K562 (cell line): ENCODE measurements around the gene TUBA4B. TPM values are rescaled to one million over a fixed set of nuclear protein-coding genes. Genes with fewer than 3 reads are reported as not detected.

Source experiments
- MEF2D ChIP-seq: conservative IDR thresholded peaks from 2 replicates; pipeline ENCODE4 v1.6.1; 2016; ENCODE audit warnings: low read depth, missing genetic modification characterization, missing compliant biosample characterization
- MIER1 ChIP-seq: fragments of 450-650 bp; IDR thresholded peaks from 2 replicates; pipeline ENCODE4 v1.6.1; 2016; ENCODE audit warnings: antibody characterized with exemption, mild to moderate bottlenecking, low read depth
- SRSF3 ChIP-seq: fragments of 200-400 bp; formaldehyde crosslinking; IDR thresholded peaks from 2 replicates; pipeline ENCODE4 v1.6.1; 2016; ENCODE audit warnings: mild to moderate bottlenecking, low read length, moderate library complexity; ENCODE audit not compliant: insufficient read depth
- SRSF9 ChIP-seq: fragments of 200-400 bp; formaldehyde crosslinking; IDR thresholded peaks from 2 replicates; pipeline ENCODE4 v1.6.1; 2017; ENCODE audit warnings: low read depth, low read length, borderline replicate concordance
- XRCC3 ChIP-seq: fragments of 450-650 bp; IDR thresholded peaks from 2 replicates; pipeline ENCODE4 v1.6.1; 2017; ENCODE audit warnings: mild to moderate bottlenecking, moderate library complexity
- ZNF23 ChIP-seq: fragments of 250-450 bp; sonication (Bioruptor Pico); IDR thresholded peaks from 2 replicates; pipeline ENCODE4 v1.4.0; 2020; ENCODE audit warnings: mild to moderate bottlenecking
- polyA plus RNA-seq, 8 experiments: library from polyadenylated mRNA; depleted of rRNA in 4 of 8; stranded (reverse) in 5 of 8; unstranded in 3 of 8; fragments of >200 nt; fragmentation: Nextera tagmentation in 2 of 8; fragmentation: Illumina TruSeq in 1 of 8; extraction: Ambion mirVana in 2 of 8; extraction: Trizol in 1 of 8; gene quantifications; 2 replicates each; pipeline versions ENCODE4 v1.2.1 to v1.2.3, GENCODE V29; 2011 to 2014; ENCODE audit warnings: inconsistent platforms in 1 of 8, missing spikeins in 1 of 8
- total RNA-seq, 7 experiments: library from RNA; depleted of rRNA in 6 of 7; stranded (reverse); fragments of >200 nt in 6 of 7; fragmentation: Illumina TruSeq in 2 of 7; extraction: Trizol in 2 of 7; gene quantifications; 2 replicates each; pipeline versions ENCODE4 v1.2.1 to v1.2.3, GENCODE V29; 2011 to 2021; ENCODE audit warnings: low replicate concordance in 1 of 7
- TF ChIP-seq, protein P1 (sequence below): fragments of 450-650 bp; IDR thresholded peaks from 2 replicates; pipeline ENCODE4 v1.6.1; 2016; ENCODE audit warnings: mild to moderate bottlenecking, moderate library complexity
- TF ChIP-seq, protein P2 (sequence below), 2 experiments: IDR thresholded peaks in 1 of 2; conservative IDR thresholded peaks in 1 of 2; 2 replicates each; pipeline ENCODE4 v1.6.1; 2016; ENCODE audit warnings: low read depth in 2 of 2, mild to moderate bottlenecking in 1 of 2, missing compliant biosample characterization in 1 of 2, missing genetic modification characterization in 1 of 2, moderate library complexity in 1 of 2
- TF ChIP-seq, protein P3 (sequence below): fragments of 250-450 bp; sonication (Bioruptor Pico); IDR thresholded peaks from 2 replicates; pipeline ENCODE4 v1.4.0; 2020; ENCODE audit warnings: borderline replicate concordance
- TF ChIP-seq, protein P4 (sequence below): fragments of 450-650 bp; IDR thresholded peaks from 2 replicates; pipeline ENCODE4 v1.6.1; 2016; ENCODE audit warnings: low read depth, mild to moderate bottlenecking, moderate library complexity

TUBA4B gene
- total and polyA plus RNA-seq, 9 of the 15 experiments (the other 6 are each of a cell fraction or from before 2014, with no cell fraction given) = 0.04 TPM; not detected in 8

DNA sequence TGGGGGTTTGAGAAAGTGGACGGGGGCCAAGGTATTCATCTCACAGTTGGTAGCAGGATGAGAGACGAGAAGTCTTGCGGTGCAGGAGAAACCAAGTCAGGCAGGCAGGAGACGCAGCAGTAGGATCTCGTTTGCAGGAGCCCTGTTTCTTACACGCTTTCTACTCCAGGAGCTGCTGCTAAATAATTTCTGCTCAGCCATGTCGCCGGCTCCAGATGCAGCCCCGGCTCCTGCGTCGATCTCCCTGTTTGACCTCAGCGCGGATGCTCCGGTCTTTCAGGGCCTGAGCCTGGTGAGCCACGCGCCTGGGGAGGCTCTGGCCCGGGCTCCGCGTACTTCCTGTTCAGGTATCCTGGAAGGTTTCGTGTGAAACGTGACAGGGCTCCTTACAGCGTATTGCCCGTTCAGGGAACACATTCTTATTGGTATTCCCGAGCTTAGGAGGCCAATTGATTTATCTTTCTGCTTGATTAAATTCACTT is 22.9 kb upstream of the TUBA4B start (continued):
- TF ChIP-seq, protein P1, sequence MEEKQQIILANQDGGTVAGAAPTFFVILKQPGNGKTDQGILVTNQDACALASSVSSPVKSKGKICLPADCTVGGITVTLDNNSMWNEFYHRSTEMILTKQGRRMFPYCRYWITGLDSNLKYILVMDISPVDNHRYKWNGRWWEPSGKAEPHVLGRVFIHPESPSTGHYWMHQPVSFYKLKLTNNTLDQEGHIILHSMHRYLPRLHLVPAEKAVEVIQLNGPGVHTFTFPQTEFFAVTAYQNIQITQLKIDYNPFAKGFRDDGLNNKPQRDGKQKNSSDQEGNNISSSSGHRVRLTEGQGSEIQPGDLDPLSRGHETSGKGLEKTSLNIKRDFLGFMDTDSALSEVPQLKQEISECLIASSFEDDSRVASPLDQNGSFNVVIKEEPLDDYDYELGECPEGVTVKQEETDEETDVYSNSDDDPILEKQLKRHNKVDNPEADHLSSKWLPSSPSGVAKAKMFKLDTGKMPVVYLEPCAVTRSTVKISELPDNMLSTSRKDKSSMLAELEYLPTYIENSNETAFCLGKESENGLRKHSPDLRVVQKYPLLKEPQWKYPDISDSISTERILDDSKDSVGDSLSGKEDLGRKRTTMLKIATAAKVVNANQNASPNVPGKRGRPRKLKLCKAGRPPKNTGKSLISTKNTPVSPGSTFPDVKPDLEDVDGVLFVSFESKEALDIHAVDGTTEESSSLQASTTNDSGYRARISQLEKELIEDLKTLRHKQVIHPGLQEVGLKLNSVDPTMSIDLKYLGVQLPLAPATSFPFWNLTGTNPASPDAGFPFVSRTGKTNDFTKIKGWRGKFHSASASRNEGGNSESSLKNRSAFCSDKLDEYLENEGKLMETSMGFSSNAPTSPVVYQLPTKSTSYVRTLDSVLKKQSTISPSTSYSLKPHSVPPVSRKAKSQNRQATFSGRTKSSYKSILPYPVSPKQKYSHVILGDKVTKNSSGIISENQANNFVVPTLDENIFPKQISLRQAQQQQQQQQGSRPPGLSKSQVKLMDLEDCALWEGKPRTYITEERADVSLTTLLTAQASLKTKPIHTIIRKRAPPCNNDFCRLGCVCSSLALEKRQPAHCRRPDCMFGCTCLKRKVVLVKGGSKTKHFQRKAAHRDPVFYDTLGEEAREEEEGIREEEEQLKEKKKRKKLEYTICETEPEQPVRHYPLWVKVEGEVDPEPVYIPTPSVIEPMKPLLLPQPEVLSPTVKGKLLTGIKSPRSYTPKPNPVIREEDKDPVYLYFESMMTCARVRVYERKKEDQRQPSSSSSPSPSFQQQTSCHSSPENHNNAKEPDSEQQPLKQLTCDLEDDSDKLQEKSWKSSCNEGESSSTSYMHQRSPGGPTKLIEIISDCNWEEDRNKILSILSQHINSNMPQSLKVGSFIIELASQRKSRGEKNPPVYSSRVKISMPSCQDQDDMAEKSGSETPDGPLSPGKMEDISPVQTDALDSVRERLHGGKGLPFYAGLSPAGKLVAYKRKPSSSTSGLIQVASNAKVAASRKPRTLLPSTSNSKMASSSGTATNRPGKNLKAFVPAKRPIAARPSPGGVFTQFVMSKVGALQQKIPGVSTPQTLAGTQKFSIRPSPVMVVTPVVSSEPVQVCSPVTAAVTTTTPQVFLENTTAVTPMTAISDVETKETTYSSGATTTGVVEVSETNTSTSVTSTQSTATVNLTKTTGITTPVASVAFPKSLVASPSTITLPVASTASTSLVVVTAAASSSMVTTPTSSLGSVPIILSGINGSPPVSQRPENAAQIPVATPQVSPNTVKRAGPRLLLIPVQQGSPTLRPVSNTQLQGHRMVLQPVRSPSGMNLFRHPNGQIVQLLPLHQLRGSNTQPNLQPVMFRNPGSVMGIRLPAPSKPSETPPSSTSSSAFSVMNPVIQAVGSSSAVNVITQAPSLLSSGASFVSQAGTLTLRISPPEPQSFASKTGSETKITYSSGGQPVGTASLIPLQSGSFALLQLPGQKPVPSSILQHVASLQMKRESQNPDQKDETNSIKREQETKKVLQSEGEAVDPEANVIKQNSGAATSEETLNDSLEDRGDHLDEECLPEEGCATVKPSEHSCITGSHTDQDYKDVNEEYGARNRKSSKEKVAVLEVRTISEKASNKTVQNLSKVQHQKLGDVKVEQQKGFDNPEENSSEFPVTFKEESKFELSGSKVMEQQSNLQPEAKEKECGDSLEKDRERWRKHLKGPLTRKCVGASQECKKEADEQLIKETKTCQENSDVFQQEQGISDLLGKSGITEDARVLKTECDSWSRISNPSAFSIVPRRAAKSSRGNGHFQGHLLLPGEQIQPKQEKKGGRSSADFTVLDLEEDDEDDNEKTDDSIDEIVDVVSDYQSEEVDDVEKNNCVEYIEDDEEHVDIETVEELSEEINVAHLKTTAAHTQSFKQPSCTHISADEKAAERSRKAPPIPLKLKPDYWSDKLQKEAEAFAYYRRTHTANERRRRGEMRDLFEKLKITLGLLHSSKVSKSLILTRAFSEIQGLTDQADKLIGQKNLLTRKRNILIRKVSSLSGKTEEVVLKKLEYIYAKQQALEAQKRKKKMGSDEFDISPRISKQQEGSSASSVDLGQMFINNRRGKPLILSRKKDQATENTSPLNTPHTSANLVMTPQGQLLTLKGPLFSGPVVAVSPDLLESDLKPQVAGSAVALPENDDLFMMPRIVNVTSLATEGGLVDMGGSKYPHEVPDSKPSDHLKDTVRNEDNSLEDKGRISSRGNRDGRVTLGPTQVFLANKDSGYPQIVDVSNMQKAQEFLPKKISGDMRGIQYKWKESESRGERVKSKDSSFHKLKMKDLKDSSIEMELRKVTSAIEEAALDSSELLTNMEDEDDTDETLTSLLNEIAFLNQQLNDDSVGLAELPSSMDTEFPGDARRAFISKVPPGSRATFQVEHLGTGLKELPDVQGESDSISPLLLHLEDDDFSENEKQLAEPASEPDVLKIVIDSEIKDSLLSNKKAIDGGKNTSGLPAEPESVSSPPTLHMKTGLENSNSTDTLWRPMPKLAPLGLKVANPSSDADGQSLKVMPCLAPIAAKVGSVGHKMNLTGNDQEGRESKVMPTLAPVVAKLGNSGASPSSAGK = peak; percentile 34; the same call in 1 of the 2 replicates
- TF ChIP-seq, protein P2, sequence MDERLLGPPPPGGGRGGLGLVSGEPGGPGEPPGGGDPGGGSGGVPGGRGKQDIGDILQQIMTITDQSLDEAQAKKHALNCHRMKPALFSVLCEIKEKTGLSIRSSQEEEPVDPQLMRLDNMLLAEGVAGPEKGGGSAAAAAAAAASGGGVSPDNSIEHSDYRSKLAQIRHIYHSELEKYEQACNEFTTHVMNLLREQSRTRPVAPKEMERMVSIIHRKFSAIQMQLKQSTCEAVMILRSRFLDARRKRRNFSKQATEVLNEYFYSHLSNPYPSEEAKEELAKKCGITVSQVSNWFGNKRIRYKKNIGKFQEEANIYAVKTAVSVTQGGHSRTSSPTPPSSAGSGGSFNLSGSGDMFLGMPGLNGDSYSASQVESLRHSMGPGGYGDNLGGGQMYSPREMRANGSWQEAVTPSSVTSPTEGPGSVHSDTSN (CRISPR knock-in tag; IDR thresholded peaks at IDR 0.05; ENCODE audit: low read depth) = no peak
- TF ChIP-seq, protein P2 (tag; conservative IDR thresholded peaks at IDR 0.05; ENCODE audit: low read depth) = no peak
- TF ChIP-seq SRSF3 (no peak), ZNF23 (CRISPR knock-in tag) (no peak), MIER1 (no peak), XRCC3 (no peak), MEF2D (no peak), SRSF9 (no peak)
- TF ChIP-seq, protein P3, sequence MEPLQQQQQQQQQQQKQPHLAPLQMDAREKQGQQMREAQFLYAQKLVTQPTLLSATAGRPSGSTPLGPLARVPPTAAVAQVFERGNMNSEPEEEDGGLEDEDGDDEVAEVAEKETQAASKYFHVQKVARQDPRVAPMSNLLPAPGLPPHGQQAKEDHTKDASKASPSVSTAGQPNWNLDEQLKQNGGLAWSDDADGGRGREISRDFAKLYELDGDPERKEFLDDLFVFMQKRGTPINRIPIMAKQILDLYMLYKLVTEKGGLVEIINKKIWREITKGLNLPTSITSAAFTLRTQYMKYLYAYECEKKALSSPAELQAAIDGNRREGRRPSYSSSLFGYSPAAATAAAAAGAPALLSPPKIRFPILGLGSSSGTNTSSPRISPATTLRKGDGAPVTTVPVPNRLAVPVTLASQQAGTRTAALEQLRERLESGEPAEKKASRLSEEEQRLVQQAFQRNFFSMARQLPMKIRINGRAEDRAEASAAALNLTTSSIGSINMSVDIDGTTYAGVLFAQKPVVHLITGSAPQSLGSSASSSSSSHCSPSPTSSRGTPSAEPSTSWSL = no peak
- TF ChIP-seq, protein P4, sequence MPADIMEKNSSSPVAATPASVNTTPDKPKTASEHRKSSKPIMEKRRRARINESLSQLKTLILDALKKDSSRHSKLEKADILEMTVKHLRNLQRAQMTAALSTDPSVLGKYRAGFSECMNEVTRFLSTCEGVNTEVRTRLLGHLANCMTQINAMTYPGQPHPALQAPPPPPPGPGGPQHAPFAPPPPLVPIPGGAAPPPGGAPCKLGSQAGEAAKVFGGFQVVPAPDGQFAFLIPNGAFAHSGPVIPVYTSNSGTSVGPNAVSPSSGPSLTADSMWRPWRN = 0 out of 2 replicates have a peak, but pooled peaks have one; percentile 10
